ENCODE measurements around the gene RBM5.
A peak's percentile ranks its signal among the peaks of the same experiment; 100 is the strongest.

Gene RBM5

GRCh38 chr3:50138266-50139200 lies 49.8 kb downstream of the RBM5 start:
- peak in 1 of 51 donors; percentile 32 for DNase-seq

GRCh38 chr3:50139308-50139707 lies 50.6 kb downstream of the RBM5 start:
- DNase-seq = no peak

GRCh38 chr3:50139718-50140423 lies 51.2 kb downstream of the RBM5 start:
- no peak for DNase-seq

GRCh38 chr3:50140990-50141389 lies 52.3 kb downstream of the RBM5 start:
- DNase-seq = no peak

GRCh38 chr3:50146316-50146901 lies 57.7 kb downstream of the RBM5 start:
- DNase-seq = no peak

GRCh38 chr3:50147016-50147415 lies 58.3 kb downstream of the RBM5 start:
- no peak for DNase-seq

GRCh38 chr3:50147447-50147846 lies 58.7 kb downstream of the RBM5 start:
- DNase-seq = no peak

- no peak for DNase-seq
Measured at GRCh38 chr3:50147861-50148260, 59.1 kb downstream of the RBM5 start.

GRCh38 chr3:50150404-50150750 lies 61.7 kb downstream of the RBM5 start:
- no peak for DNase-seq

GRCh38 chr3:50150863-50151686 lies 62.4 kb downstream of the RBM5 start:
- DNase-seq = no peak

GRCh38 chr3:50151728-50152127 lies 63.0 kb downstream of the RBM5 start:
- no peak for DNase-seq

- DNase-seq = no peak
Measured at GRCh38 chr3:50153782-50154475, 65.2 kb downstream of the RBM5 start.

- no peak for DNase-seq
Measured at GRCh38 chr3:50154476-50154839, 65.7 kb downstream of the RBM5 start.

GRCh38 chr3:50154840-50155490 lies 66.2 kb downstream of the RBM5 start, which contains the start of gene SEMA3F:
TSS of gene SEMA3F (plus strand) at chr3:50155324. CDS start at chr3:50159623, 4,299 bp downstream.
- peak in 9 of 51 donors; percentile 8 to 45 (median 24) for DNase-seq

- no peak for DNase-seq
Measured at GRCh38 chr3:50155491-50155878, 66.8 kb downstream of the RBM5 start.

GRCh38 chr3:50155891-50156290 lies 67.2 kb downstream of the RBM5 start:
- DNase-seq = no peak

GRCh38 chr3:50156549-50157493 lies 68.1 kb downstream of the RBM5 start:
- DNase-seq = no peak

GRCh38 chr3:50157827-50158529 lies 69.3 kb downstream of the RBM5 start:
- no peak for DNase-seq

All from hypothalamus (tissue), 51 donors.